HG03520 (cell line): ENCODE data around the gene MYBPC1.
"Not testable (repeated sequence)": the region's sequence is repeated elsewhere in the genome, so short reads cannot be mapped to it uniquely, and the experiment has no call there.

Experiments
- ATAC-seq: cut with Tn5 transposase; IDR thresholded peaks from one replicate; pipeline ENCODE4 v1.9.1; 2021; ENCODE audit warnings: mild to moderate bottlenecking, moderate library complexity; ENCODE audit not compliant: unreplicated experiment

Gene MYBPC1

GRCh38 chr12:101594700-101595099 is at the start of gene MYBPC1:
Gene MYBPC1 (plus strand): TSS chr12:101594971. CDS start chr12:101595071, 100 bp downstream.
- no peak for ATAC-seq

GRCh38 chr12:101551362-101552114 is 43.2 kb upstream of the MYBPC1 start:
- no peak for ATAC-seq

GRCh38 chr12:101552277-101552676 is 42.5 kb upstream of the MYBPC1 start:
- ATAC-seq, result no peak

GRCh38 chr12:101557094-101557493 is 37.7 kb upstream of the MYBPC1 start:
- no peak for ATAC-seq

GRCh38 chr12:101558726-101559125 is 36.0 kb upstream of the MYBPC1 start:
- ATAC-seq, result not testable (repeated sequence)

GRCh38 chr12:101563212-101563611 is 31.6 kb upstream of the MYBPC1 start:
- no peak for ATAC-seq

GRCh38 chr12:101564912-101565311 is 29.9 kb upstream of the MYBPC1 start:
- no peak for ATAC-seq

- no peak for ATAC-seq
These were observed 28.5 kb upstream of the MYBPC1 start for GRCh38 chr12:101566318-101566717.

GRCh38 chr12:101567918-101568317 is 26.9 kb upstream of the MYBPC1 start:
- ATAC-seq, result no peak

- ATAC-seq, result no peak
These were observed 24.7 kb upstream of the MYBPC1 start for GRCh38 chr12:101570047-101570446.

- no peak for ATAC-seq
These were observed 23.7 kb upstream of the MYBPC1 start for GRCh38 chr12:101571105-101571504.

GRCh38 chr12:101573743-101574142 is 21.0 kb upstream of the MYBPC1 start:
- ATAC-seq, result no peak

GRCh38 chr12:101578417-101578816 is 16.4 kb upstream of the MYBPC1 start:
- ATAC-seq, result no peak

GRCh38 chr12:101581190-101581589 is 13.6 kb upstream of the MYBPC1 start:
- no peak for ATAC-seq

- no peak for ATAC-seq
These were observed 11.8 kb upstream of the MYBPC1 start for GRCh38 chr12:101582937-101583336.

- no peak for ATAC-seq
These were observed 4.4 kb upstream of the MYBPC1 start for GRCh38 chr12:101590383-101590782.

GRCh38 chr12:101591781-101592180 is 3.0 kb upstream of the MYBPC1 start:
- ATAC-seq, result no peak

- ATAC-seq, result no peak
These were observed 2.3 kb upstream of the MYBPC1 start for GRCh38 chr12:101592448-101592847.

GRCh38 chr12:101592921-101593320 is 1.9 kb upstream of the MYBPC1 start:
- ATAC-seq, result no peak

GRCh38 chr12:101596172-101596571 is 1.4 kb downstream of the MYBPC1 start:
- no peak for ATAC-seq

GRCh38 chr12:101597164-101597563 is 2.4 kb downstream of the MYBPC1 start:
- ATAC-seq, result no peak

- ATAC-seq, result no peak
These were observed 3.7 kb downstream of the MYBPC1 start for GRCh38 chr12:101598483-101598882.

- no peak for ATAC-seq
These were observed 4.5 kb downstream of the MYBPC1 start for GRCh38 chr12:101599311-101599710.
